Stimulated activated CD4-positive, alpha-beta T cell treated with anti-CD3 and anti-CD28 coated beads, TNF-alpha, amount 100 ng/mL, for 1 hour (primary cell): ENCODE measurements around the gene ENDOD1.

ENCODE experiments used
- DNase-seq, 3 donors: peaks; one replicate each; pipeline ENCODE4 v3.0.0-alpha.2; 2020; ENCODE audit warnings: low read depth in 3 of 3, low spot score in 1 of 3

The ENDOD1 gene

GRCh38 chr11:95166781-95167180, 77.1 kb downstream of the ENDOD1 start:
- DNase-seq, result no peak

DNA sequence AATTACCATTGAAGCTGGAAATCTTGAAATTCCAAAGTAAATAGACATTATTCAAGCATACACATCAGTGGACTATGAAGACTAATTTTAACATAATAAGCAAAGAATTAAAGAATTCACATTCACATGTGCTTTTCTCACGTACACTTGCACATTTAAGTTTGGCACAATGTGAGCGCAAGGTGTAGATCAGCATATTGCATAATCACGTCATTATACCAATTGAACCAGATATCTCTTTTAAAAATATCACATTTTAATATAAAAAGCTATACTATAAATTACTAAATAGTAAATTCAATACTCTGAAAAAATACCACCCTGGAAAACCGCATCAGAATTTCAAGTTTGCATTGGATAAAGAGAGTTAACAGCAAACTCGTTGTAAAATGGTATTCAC, 80.6 kb downstream of the ENDOD1 start:
- no peak for DNase-seq

- DNase-seq, result no peak
These were observed 86.3 kb downstream of the ENDOD1 start for GRCh38 chr11:95175818-95176380.
